Middle frontal gyrus (tissue), 1 donor: ENCODE measurements around the gene NEK1.

Experiments
- DNase-seq: peaks from one replicate; pipeline ENCODE4 v3.0.0-alpha.2; 2015; ENCODE audit warnings: low spot score; ENCODE audit errors: extremely low spot score

NEK1 gene

DNA sequence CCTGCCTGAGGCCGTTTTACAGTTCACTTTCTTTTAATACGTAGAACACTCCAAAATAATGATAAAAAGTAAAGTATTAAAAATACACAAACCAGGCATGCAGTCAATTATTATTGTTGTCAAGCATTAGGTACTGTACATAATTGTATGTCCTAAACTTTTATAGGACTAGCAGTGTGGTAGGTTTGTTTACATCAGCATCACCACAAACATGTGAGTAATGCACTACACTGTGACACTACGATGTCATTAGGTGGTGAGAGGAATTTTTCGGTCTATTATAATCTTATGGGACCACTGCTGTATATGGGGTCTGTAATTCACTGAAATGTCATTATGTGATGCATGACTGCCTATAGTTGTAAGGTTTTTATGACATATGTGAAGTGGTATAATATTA lies 192.1 kb downstream of the NEK1 start:
- DNase-seq, result no peak

DNA sequence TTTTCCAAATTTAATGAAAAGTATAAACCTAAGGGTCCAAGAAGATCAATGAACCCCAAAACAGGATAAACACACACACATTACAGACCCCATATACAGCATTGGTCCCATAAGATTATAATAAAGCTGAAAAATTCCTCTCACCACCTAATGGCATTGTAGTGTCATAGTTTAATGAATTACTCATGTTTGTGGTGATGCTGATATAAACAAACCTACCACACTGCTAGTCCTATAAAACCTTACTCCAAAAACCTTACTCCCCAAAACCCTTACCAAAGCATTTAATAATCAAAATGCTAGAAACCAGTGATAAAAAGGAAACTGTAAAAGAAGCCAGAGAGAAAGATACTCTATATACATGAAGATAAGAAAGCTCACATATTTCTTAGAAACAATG lies 193.5 kb downstream of the NEK1 start:
- no peak for DNase-seq

DNA sequence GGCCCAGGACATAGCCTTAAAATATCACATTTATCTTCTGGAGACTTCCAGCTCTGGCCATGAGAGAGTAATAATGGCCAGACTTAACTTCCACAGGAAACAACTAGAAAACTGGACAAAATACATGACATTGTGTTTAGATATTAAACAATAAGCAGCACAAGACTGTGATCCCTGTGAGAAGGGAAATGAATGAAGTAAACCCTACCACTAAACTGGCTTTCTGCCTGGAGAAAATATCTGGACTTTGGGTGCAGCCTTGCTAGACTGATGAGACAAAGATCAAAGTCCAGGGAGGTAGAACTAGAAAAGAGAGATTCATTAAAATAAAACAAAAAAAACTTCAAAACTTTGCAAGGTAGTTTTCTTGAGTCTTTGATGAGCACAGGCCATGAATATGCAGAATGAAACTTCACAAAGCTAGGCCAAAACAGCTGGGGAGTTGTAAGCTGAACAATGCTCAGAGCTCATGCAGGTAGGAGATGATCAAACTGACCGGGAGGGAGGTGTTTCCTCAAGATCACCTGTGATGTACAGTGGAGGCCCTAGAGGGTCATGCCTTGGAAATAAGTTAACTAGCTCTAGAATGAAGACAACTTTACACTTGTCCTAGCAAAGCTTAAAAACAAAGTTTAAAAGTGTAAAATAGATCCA lies 194.6 kb downstream of the NEK1 start:
- DNase-seq, result no peak

DNA sequence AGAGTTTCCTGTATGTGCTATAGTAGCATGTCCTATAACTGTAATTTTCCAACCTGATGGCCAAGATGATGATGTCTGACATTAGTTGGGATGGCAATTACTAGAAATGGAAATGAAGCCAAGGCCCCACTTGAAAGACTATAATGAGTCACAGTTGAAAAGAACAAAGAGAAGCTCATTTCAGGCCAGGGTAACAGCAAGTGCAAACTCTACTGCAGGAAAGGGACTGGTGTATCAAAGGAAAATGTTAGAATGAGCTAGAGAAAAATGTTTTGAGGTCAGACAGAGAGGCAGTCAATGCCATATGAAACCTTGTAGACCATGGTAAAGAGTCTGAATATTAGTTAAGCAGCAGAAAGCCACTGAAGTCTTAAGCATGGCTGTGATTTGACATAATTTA lies 195.4 kb downstream of the NEK1 start:
- DNase-seq, result no peak

DNA sequence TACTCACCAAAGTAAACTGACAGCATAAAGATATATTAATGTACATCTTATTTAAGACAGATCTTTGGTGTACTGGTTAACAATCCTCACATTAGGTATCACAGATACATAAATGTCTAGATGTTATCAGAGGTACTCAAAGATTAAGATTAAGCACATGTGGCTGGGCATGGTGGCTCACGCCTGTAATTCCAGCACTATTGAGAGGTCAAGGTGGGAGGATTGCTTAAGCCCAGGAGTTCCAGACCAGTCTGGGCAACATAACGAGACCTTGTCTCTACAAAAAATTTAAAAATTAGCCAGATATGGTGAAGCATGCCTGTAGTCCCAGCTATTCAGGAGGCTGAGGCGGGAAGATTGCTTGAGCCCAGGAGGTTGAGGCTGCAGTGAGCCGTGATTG lies 195.9 kb downstream of the NEK1 start:
- no peak for DNase-seq

DNA sequence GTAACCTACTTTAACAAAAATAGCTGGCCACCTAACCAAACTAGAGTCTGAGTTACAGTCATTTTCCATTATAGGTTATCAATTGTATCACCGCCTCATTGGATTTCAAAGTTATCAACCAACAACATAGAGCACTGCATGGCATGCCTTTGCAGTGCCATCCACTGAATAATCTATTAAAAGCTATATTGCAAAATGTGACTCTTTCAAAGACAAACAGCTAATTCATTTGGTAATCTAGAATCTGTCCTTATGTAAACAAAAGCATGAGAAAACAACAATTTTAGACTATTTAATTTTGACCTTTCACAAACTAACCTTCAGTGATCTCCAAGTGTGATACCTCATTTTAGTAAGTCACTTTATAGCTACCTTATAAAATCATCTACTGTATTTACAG lies 197.5 kb downstream of the NEK1 start:
- no peak for DNase-seq

DNA sequence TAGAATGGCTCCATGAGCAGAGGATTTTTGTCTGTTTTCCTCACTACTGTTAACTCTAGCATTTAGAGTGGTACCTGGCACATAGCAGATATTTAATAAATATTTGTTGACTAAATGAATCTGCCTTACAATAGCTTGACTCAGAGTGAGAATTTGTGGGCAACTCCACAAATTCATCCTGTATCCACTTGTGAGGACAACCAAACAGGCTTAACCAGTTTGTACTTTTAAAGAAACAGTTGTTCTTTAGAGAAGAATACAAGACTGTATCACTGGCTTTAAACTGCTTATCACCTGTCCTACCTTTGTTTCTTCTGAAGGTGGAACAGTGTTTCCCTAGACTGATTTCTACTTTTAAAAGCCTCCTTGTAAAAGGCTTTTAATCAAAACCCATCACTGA lies 200.3 kb downstream of the NEK1 start:
- DNase-seq, result no peak

DNA sequence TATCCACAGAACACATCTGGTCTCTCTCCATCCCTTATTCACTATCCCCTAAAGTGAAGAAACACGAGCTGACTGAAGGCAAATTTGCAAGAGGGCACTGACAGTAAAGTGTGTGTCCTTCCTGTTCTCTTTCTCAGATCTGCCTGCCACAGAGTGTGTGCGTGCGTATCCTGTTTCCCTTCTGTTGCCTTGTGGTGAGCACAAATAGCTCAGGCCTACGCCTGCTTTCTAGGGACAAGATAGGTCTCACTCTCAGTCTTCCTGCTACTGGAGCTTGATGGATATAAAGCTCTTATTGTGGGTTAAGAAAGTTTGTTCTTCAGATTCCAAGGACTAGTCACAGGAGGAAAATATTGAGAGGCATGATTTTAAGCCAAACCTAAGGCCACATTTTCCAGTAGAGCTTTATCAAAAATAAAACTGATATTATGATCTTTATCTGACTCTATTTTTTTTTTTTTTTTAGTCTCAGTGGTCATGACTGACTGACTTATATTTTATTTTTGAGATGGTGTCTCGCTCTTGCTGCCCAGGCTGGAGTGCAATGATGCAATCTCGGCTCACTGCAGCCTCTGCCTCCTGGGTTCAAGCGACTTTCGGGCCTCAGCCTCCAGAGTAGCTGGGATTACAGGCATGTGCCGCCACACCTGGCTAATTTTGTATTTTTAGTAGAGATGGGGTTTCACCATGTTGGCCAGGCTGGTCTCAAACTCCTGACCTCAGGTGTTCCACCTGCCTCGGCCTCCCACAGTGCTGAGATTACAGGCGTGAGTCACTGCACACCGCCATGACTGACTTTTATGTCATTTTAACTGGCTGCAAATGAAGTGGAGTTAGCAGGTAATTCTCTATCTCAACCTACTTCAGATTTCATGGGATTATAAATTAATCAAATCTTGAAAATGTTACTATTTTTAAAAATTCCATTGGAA lies 201.3 kb downstream of the NEK1 start:
- DNase-seq, result no peak

DNA sequence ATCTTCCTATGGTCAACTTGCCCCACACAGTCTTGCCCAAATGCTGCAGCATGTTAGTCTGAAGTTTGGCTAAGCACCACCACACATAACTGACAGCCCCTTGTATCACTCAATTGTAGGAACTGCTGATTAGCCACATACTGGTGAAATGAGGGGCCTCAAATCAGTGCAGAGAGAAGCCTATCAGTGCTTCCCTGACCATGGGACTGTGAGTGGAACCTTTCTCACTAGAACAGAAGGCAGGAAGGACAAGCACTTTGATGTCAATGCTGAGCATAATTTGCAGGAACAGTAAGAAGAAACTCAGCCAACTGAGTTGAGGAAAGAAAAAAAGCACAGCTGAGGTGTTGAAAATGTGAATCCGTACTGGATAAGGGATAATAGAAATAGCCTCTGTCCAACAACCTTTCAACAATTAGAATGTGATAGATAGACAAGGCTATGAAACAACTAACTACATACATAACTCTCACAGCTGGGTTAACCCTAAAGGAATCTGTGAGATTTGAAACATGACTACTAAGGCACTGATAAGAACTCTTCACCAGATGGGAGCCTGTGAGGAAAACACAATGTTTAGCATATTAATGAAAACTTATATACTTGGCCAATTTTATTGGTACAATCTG lies 205.1 kb downstream of the NEK1 start:
- no peak for DNase-seq

DNA sequence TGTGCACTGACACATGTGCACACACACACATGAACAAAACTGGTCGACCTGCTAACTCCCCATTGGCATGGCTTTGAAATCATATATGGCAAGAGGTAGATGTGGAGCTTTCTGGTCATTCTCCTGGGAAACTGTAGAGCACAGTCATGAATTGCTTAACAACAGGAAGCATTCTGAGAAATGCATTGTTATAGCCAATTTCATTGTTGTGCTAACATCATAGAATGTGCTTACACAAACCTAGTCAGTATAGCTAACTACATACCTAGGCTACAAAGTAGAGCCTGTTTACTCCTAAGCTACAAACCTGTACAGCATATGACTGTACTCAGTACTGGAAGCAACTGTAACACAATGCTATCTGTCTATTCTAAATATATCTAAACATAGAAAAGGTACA lies 207.4 kb downstream of the NEK1 start:
- no peak for DNase-seq

DNA sequence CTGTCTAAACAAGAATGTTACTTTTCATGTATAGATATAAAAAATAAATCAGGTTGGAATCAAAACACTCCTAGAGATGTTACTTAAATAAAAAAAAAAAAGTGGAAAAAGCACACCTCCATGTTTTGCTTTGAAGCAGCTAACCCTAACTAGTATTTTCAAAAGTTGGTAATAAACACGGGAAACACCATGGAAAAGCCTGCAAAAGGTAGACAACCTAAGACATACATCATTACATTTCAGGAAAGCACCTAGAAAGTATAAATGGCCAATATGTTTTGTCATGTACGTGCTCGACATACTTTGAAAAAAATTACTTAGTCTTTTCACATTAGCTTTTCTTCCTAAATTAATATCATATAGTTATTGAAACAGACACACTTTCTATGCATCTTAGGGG lies 211.6 kb downstream of the NEK1 start:
- DNase-seq, result no peak

DNA sequence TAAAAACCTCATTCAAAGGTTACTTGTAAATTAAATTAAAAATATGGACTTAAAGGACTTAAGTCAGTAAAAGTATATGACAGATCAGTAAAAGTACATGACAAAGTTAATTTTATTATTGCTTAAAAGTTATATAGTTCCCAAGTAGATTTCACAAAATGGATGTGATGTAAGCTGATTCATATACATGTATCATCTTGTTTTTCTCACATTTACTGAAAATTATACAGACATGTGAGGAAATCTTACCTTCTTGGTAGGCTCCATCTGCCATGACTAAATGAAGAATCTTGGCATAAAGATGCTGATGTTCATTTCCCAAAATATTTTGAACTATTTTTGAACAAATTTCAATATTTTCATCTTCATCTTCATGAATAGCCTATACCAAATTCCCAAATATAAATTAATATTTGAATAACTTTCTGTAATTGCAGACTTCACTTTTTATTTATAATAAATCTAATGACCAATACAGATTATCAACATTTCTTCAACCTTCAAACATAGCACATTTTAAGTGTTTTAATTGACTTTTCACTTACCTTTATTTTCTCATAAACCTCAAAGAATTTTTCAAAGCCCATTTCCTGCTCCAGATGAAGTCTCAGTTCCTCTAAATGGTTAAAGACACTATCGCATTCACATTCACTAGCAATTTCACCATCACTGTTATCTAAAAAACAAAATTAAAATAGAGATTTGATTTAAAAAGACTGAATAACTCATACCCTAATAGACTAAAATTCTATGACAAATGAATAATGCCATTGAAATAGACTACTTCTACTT lies 212.2 kb downstream of the NEK1 start:
- no peak for DNase-seq

DNA sequence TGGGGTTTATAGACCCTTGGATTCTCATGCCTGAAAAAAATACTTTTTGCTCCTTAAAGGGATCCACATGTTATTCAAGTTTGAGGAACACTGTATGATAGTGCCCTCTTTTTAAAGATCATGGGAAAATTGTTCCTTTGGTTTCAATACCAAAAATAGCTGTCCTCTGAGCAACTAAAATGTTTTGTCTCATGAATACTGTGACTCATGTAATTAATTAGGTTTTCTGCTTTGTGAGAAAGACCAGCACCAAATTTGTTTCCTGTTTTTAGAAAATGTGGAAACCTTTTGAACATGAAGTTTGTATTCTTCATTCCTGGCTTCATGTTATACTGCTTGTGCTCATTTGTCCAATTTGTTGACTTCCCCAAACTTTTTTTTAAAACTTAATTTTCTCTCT lies 214.1 kb downstream of the NEK1 start:
- no peak for DNase-seq

DNA sequence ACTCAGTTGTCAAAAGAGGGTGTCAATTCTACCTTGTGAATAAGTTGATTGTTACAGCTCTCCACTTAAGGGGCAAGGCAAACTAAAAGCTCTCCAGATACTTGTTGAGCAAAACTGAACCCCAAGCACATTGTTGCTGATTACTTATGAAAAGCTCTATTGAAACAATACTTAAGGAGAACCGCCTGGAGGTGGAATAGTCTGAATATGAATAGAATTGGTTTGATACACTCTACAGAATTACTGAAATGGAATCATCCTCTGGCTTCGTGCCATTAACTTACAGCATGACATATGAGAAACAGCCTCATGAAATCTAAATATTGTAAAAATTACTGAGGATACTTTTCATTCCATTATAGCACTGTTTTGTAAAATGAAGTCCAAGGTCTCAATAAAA lies 214.6 kb downstream of the NEK1 start:
- DNase-seq, result no peak

DNA sequence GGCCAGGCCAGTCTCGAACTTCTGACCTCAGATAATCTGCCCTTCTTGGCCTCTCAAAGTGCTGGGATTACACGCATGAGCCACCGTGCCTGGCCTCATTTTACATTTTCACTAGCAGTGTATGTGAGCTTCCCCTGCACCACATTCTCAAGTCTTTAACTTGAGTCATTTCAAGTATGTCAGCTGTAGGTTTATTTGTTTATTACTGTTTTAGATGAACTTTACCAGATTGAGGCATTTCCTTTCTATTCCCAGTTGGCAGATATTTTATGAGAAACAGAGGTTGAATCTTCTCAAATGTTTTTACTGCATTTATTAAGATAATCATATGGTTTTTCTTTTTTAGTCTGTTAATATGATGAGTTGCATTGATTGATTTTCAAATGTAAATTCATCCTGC lies 227.0 kb downstream of the NEK1 start:
- no peak for DNase-seq

DNA sequence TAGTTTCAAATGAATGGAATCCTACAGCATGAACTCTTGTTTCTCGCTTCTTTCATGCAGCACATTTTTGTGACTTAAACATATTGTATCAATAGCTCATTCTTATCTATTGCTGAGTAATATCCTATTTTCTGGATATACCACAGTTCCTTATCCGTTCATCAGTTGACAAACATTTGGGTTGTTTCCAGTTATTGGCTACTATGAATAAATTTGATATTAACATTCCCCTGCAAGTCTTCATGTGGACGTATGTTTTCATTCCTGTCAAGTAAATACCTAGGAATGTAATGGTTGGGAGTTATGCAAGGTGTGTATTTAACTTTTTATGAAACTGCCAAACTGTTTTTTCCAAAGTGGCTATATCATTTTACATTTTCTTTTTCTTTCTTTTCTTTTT lies 227.6 kb downstream of the NEK1 start:
- no peak for DNase-seq

DNA sequence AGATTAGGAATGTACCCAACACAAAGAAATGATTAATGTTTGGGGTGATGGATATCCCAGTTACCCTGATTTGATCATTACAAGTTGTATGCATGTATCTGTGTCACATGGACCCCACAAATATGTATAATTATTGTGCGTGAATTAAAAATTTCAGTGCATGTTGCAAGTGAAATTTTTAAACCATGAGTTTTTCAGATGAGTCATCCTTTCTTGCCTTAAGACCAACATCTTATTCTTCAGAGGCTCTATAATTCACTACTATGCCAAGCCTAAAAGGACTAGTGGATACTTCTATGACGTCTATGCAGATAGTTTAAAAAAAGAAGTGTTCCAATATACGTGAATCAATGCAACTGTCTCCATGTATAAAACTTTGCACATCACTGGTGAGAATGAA lies 228.7 kb downstream of the NEK1 start:
- DNase-seq, result no peak

DNA sequence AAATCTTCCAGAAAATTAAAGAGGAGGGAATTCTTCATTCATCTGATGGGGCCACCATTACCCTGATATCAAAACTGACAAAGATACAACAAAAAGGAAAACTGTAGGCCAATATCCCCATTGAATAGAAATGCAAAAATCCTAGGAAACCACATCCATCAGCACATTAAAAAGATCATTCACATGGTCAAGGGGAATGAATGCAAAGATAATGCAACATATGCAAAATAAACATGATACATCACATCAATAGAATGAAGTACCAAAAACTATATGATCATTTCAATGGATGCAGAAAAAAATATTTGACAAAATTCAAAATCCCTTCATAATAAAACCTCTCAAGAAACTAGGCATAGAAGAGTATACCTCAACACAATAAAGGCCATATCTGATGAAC lies 232.7 kb downstream of the NEK1 start:
- DNase-seq, result no peak

DNA sequence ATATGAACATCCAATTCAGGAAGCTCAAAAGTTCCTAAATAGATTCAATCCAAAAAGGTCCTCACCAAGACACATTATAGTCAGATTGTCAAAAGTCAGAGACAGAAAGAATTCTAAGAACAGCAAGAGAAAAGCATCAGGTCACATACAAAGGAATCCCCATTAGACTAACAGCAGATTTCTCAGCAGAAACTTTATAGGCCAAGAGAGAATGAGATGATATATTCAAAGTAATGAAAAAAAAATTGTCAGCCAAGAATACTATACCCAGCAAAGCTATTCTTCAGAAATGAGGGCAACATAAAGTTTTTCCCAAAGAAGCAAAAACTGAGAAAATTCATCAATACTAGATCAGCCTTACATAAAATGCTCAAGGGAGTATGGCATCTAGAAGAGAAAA lies 235.0 kb downstream of the NEK1 start:
- DNase-seq, result no peak

DNA sequence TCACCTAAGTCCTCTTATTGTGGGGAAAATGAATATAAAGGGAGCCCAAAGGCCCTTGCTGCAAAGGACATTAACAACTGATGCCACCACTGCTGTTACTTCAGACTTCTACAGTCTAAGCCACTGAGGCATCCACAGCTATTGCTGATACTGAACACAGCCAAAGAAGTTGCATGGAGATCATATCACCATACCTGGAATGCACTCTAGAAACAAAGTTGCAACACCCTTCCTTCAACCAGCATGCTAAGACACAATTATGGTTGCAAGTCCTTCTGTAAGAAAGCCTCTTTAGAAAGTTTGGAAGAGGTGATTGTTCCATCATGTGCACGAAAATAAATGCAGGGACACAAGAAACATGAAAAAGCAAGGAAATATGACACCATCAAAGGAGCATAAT lies 236.0 kb downstream of the NEK1 start:
- DNase-seq, result no peak

DNA sequence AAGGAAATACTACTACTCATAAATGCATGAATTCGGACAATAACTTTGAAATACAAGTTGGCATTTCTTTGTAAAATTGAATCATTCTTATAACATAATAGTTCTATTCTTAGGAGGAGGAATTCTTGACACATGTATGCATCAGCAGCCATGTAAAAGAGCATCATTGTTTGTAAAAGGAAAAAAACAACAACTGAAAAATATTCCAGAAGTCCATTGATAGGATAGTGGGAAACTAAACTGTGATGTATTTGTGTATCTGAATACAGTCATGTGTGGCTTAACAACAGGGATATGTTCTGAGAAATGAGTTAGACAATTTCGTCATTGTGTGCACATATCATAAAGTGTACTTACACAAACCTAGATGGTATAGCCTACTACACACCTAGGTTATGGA lies 239.6 kb downstream of the NEK1 start:
- no peak for DNase-seq

DNA sequence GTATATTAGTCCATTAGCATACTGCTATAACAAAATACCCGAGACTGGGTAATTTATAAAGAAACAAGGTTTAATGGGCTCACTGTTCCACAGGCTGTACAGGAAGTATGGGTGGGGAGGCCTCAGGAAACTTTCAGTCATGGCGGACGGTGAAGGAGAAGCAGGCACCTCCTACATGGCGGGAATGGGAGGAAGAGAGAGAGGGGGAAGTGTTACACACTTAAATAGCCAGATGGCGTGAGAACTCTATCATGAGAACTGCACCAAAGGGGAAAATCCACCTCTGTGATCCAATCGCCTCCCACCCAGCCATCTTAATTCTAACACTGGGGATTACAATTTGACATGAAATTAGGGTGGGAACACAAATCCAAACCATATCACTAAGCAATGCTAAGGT lies 242.7 kb downstream of the NEK1 start:
- no peak for DNase-seq
